ENCODE data around the gene NPC1.
"Not testable (repeated sequence)": the region's sequence is repeated elsewhere in the genome, so short reads cannot be mapped to it uniquely, and the experiment has no call there.

Gene NPC1

DNA sequence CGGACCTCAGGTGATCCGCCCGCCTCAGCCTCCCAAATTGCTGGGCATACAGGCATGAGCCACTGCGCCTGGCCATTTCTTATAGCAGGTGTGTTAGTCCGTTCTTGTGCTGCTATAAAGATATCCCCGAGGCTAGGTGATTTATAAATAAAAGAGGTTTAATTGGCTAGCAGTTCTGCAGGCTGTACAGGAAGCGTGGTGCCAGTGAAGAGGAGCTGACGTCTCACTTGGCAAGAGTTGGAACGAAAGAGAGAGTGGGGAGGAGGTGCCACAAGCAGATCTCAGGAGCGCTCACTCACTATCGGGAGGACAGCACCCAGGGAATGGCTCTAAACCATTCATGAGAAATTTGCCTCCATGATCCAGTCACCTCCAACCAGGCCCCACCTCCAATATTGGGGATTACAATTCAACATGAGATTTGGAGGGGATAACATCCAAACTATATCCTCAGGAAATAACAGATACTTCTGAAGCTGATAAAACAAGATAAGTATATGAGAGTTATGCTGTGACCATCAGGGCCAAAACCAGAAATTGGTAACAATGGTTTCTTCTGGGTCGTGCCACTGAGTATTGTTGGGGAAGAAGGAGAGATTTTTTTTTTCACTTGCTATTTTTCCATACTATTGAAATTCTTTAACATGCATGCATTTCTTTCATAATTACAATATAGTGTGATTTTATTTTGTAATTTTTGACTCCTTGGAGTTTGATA is 90.4 kb downstream of the NPC1 start:
- in situ Hi-C loops (cut with MboI; ENCODE audit: low sequenced_read_pairs), result no loop called here

DNA sequence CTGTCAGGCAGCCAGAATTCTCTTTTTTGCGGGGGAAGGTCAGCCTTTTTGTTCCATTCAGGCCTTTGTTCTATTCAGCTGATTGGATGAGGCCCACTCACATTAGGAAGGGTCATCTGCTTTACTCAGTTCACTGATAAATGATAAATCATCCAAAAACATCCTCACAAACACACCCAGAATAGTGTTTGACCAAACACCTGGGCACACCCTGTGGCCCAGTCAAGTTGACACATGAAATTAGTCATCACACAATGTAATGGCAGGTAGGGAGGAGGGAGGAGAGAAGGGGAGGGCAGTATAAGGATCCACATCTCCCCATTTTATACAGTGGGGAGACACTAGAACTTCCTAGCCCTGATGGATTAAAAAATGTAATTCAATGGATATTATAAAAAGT is 91.3 kb downstream of the NPC1 start:
- in situ Hi-C loops (cut with MboI; ENCODE audit: low sequenced_read_pairs), result no loop called here

DNA sequence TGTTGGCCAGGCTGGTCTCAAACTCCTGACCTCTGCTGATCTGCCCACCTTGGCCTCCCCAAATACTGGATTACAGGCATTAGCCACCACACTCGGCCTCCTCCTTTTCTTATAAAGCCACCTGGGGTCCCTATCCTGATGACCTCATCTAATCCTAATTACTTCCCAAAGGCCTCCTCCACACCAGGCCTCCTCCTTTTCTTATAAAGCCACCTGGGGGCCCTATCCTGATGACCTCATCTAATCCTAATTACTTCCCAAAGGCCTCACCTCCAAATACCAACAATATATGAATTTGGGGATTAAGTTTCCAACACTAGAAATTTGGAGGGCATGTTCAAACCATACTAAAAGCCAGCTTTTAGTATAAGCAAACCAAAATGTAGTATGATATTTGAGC is 92.7 kb downstream of the NPC1 start:
- in situ Hi-C loops (cut with MboI; ENCODE audit: low sequenced_read_pairs), result no loop called here

DNA sequence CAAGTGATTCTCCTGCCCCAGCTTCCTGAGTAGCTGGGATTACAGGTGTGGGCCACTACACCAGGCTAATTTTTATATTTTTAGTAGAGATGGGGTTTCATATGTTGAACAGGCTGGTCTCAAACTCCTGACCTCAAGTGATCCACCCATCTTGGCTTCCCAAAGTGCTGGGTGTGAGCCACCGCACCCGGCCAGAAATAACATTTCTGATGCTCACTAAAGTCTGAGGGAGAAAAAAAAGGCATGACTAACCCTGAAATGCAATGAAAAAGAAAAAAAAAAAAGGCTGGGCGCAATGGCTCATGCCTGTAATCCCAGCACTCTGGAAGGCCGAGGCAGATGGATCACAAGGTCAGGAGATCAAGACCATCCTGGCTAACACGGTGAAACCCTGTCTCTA is 96.7 kb downstream of the NPC1 start:
- in situ Hi-C loops (cut with MboI; ENCODE audit: low sequenced_read_pairs), result not testable (repeated sequence)

DNA sequence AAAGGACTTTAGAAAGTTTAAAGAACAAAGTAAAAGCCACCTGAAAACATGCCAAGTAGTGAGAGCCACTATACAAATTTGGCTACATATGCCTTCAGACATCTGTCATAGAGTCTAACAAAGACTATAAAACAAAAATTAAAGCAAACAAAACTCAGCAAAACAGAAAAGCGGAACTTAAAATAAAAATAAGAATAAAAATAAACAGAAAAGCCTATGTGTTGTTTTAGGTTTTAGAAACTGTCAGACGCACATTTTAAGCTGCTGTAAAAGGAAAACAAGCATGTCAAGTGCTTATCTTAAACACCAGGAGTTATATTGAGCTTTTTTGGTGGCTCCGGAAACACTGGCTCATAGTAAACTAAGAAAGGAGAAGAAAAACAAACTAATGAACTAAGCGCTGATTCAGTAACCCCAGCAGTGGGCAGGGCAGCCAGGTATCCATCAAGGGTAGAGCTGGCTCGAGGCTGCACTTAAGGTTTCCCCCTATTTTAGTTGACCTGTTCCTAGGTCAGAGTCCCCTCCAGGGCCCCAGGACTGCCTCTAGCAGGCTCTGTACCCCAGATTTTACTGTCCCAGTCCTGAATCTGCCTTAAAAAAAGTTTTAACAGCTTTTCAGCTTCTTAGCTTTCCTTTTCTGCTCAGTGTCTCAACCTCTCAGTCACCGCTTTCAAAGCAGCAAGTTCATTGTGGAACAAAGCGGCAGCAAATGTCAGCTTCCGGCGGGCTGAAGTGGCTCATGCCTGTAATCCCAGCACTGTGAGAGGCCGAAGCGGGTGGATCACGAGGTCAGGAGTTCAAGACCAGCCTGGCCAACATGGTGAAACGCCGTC is 98.4 kb downstream of the NPC1 start:
- in situ Hi-C loops (cut with MboI; ENCODE audit: low sequenced_read_pairs), result no loop called here

DNA sequence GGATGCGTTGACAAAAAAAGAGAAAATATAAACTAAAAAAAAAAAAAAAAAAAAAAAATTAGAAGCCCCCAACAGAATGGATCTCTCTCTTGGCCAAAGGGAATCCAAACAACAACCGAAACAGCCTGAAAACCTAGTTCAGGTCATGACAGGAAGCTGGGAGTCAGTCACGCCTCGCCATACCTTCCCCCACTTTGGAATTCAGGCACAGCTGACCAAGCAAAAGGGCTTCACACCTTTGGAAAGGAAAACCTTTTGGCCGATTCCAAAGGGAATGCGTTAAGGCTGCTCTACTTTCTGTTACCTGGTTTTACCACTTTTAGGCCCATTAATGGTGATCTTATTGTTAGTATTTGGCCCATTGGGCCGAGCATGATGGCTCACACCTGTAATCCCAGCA is 100.9 kb downstream of the NPC1 start:
- in situ Hi-C loops (cut with MboI; ENCODE audit: low sequenced_read_pairs), result no loop called here

DNA sequence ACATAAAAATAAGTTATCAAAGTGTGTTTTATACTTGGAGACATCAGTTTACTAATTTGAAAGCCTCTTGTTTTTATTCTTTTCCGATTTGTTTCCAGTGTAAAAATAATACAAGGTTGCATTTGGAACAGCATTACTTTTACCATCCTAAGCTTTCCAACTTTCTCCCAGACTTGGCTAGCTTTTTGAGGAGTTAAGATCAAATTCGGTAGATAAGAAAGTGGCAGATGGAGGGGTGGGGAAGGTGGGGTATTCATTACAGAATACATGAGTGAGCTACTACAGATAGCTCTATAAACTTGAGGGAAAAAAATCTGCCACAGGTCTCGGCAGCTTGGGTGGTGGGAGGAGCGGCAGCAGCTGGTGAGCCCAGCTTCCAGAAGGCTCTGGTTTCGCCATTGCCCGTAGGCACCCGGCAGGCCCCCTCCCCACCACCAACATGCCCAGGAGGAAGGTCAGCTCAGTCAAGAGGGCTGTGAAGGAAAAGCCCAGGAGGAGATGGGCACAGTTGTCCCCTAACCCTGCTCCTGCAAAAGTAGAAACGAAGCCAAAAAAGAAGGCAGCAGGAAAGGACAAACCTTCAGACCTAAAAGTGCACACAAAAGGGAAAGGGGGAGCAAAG is 101.6 kb downstream of the NPC1 start:
- in situ Hi-C loops (cut with MboI; ENCODE audit: low sequenced_read_pairs), result no loop called here
